ENCODE measurements around the gene TNNI3K. TPM values are rescaled to one million over a fixed set of nuclear protein-coding genes. Genes with fewer than 3 reads are reported as not detected.

TNNI3K gene
- total RNA-seq, 1 experiment from 2014 or later: 0.49 TPM

GRCh38 chr1:74528123-74528522, 292.9 kb downstream of the TNNI3K start:
- no peaks in the 10 kb centered on the region for H3K36me3 ChIP-seq (ENCODE audit: control insufficient read depth in 1 of 2, insufficient read depth in 2 of 2, low read length in 2 of 2)
- H3K27me3 ChIP-seq (ENCODE audit: insufficient read depth, low read length): no peaks in the 10 kb centered on the region
- ChIA-PET RAD21 (ENCODE audit: low non-redundant PET in 1 of 2, low total read pairs in 2 of 2, uncharacterized antibody in 2 of 2, unreplicated experiment in 2 of 2) (no interaction called here), POLR2A (no interaction called here), CTCF (no interaction called here)
- H3K4me1 ChIP-seq (ENCODE audit: control insufficient read depth in 1 of 2, insufficient read depth in 2 of 2, low read length in 2 of 2): no peaks in the 10 kb centered on the region
- no TSS peak for BruUV-seq (replicated peaks)
- H3K9me3 ChIP-seq (ENCODE audit: control insufficient read depth in 1 of 2, insufficient read depth in 1 of 2, low read depth in 1 of 2, low read length in 2 of 2): no peaks in the 10 kb centered on the region
- intact Hi-C loops (cut with micrococcal nuclease): no loop called here
- no peak overlapping the region for H3K9ac ChIP-seq (ENCODE audit: low read length)
- H4K20me1 ChIP-seq (ENCODE audit: insufficient read depth): no peaks in the 10 kb centered on the region
- H3K4me2 ChIP-seq (ENCODE audit: low read length): no peak overlapping the region
- no peak overlapping the region for H2AFZ ChIP-seq (ENCODE audit: low read depth, low read length, poor library complexity, severe bottlenecking)
- H3K79me2 ChIP-seq (ENCODE audit: insufficient read depth, low read length): no peaks in the 10 kb centered on the region
- ATAC-seq: no peak
- H3K9me2 ChIP-seq (ENCODE audit: insufficient read depth): no peaks in the 10 kb centered on the region
- DNase-seq (ENCODE audit: low read depth, low spot score): no peak
- TF ChIP-seq YY1 (IDR thresholded peaks at IDR 0.05; ENCODE audit: extremely low read depth, insufficient replicate concordance, low read depth, low read length) (no peak), POLR2A (IDR thresholded peaks at IDR 0.05; ENCODE audit: borderline replicate concordance, extremely low read depth, insufficient read depth, insufficient read length) (no peak), ZFX (IDR thresholded peaks at IDR 0.05) (no peak), ZBTB33 (IDR thresholded peaks at IDR 0.05; ENCODE audit: extremely low read depth, insufficient replicate concordance, low read length) (no peak), CTCF (IDR thresholded peaks at IDR 0.05 in 2 of 3, conservative IDR thresholded peaks at IDR 0.05 in 1 of 3; ENCODE audit: borderline replicate concordance in 1 of 3, insufficient read depth in 1 of 3, low read depth in 2 of 3, low read length in 2 of 3) (no peak), MAX (IDR thresholded peaks at IDR 0.05) (no peak), SP1 (IDR thresholded peaks at IDR 0.05; ENCODE audit: low read depth) (no peak), FOSL1 (IDR thresholded peaks at IDR 0.05; ENCODE audit: low read depth) (no peak), CBX3 (IDR thresholded peaks at IDR 0.05; ENCODE audit: low read depth) (no peak), CEBPB (IDR thresholded peaks at IDR 0.05; ENCODE audit: low read depth) (no peak)
- no peak overlapping the region for H3K27ac ChIP-seq (ENCODE audit: low read depth, low read length)
- no peak overlapping the region for H3K4me3 ChIP-seq (replicated peaks in 1 of 2; ENCODE audit: low read depth in 1 of 2, low read length in 2 of 2)
